Myocyte (in vitro differentiated cells): Measurements from ENCODE around the gene ZNF688. TPM values are rescaled to one million over a fixed set of nuclear protein-coding genes. Genes with fewer than 3 reads are reported as not detected.

Experiments
- DNase-seq: peaks from one replicate; pipeline ENCODE4 v3.0.0-alpha.2; 2012; ENCODE audit warnings: low read depth
- total RNA-seq: library from RNA; depleted of rRNA; stranded (reverse); fragments of >200 nt; gene quantifications from 2 replicates; pipeline ENCODE4 v1.2.3, GENCODE V29; 2014

ZNF688 gene
- total RNA-seq, 1 donor from 2014 or later: 7.4 TPM

DNA sequence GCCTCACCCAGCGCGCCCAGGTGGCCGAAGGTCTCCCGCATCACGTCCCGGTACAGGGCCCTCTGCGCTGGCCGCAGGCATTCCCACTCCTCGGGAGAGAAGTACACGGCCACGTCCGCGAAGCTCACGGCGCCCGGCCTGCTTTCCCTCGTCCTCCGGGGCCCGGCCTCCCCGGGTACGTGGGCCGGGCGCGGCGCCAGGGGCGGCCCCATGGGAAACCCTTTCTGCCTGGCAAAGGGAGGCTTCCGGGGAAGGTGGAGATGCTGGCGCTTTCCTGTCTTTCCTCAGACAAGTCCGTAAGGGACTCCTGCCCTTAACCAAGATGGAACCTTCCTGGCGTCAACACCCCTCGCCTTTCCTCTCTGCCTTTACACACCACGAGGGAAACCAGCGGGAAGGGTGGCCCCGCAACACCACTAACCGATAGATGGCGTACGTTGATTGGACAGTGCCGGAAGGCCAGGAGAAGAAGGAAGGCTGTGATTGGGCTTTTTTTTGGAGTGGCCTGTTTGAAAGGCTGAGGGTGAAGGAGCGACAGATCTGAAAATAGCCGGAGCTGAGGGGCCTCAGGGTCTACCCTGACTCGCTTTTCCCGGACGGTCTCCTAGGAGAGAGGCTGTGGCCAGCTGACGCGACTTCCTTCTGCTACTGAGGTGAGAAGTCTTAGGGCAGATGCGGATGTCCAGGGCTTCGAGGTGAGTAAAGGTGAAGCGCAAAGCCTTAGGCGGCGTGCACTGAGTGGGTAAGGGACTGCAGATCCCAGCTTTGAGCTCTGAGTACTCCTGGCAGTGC is 14.1 kb upstream of the ZNF688 start, which contains the start of gene ZNF785:
TSS of gene ZNF785 (minus strand) at position 298 of the 792 bp plus-strand sequence. CDS start at position 212, 86 bp downstream.
- DNase-seq: peak; percentile 99

- DNase-seq: no peak
Measured at GRCh38 chr16:30585022-30585399, 13.5 kb upstream of the ZNF688 start.

GRCh38 chr16:30582611-30583340 is 11.3 kb upstream of the ZNF688 start:
- DNase-seq: no peak

DNA sequence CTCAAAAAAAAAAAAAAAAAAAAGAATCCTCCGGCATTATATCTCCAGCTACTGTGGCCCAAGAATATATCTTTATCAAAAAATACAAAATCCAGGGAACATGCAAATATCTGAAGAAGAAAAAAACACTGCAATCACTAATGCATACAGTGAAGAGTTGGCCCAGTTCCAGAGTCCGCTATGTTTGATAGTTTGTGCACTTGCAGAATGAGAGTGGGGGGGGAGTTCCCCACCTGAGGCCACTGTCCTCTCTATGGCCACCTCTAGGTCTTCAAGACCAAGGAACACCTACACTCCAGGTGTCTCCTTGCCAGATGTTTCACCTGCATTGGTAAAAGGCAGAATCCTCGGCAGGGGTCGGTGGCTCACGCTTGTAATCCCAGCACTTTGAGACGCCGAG is 9.9 kb upstream of the ZNF688 start:
- DNase-seq: no peak

- DNase-seq: no peak
Measured at GRCh38 chr16:30574678-30575077, 3.2 kb upstream of the ZNF688 start.

GRCh38 chr16:30570636-30571444 is 674 bp downstream of the ZNF688 start:
- DNase-seq: peak; percentile 42

DNA sequence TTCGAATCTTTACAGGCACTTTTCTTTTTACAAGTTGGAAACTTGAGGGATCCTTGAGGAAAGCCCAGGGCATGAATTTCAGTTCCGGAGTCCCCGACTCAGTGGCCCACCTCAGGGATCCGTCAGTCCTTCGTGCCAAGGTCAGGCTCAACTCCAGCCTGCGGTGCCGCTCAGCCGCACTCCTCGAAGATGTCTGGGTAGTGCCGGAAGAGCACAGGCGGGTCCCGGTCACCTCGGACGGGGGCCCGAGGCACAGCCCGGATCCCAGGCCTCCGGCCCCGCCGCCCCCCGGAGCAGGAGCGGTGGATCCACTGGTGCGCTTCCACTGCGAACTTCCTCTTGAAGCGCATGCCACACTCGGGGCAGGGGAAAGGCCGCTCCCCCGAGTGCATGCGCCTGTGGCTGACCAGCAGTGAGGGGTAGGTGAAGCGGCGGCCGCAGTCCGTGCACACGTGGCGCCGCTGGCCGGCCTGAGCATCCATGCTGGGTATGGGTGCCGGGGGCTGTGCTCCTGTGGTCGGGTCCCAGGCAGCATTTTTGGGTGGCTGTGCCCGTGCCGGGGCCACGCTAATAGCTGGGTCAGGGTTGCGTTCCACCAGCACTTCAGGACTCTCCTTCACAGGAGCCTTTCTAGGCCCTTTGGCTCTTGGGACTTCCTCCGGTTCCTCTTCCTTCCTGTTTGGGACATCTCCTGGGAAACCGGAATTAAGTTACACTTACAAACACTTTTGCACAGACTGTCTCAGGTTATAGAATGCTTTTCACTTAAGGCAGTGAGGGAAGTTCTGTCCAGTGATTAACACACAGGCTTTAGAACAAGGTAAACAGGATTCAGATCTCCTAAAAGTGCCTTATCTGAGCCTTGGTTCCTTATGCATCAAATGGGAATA is 1.5 kb downstream of the ZNF688 start:
- no peak for DNase-seq

GRCh38 chr16:30569281-30569680 is 2.2 kb downstream of the ZNF688 start:
- no peak for DNase-seq

GRCh38 chr16:30567991-30568638 is 3.4 kb downstream of the ZNF688 start:
- DNase-seq: peak; percentile 74

DNA sequence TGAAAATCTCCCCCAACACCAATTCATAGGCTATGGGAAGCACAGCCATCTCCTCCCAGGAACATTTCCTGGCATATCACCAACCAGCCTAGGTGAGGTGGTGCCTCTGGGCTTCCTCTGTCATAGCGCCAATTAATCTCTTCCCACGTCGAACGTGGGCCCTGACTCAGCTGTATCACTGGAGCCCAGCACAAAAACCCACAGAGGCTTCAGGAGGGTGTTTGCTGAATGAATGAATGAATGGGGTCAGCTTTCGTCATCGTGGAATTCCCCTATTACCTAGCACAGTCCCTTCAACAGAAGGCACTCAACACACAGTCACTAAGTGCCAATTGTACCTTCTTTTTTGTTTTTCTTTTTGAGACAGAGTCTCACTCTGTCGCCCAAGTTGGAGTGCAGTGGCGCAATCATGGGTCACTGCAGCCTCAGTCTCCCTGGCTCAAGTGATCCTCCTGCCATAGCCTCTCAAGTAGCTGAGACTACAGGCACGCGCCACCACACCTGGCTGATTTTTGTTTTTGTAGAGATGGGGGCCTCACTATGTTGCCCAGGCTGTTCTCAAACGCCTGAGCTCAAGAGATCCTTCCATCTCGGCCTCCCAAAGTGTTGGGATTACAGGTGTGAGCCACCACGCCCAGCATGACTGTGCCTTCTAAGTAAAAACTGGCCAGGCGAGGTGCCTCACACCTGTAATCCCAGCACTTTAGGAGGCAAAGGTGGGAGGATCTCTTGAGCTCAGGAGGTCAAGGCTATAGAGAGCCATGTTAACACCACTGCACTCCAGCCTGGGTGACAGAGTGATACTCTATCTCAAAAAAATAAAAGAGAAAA is 4.1 kb downstream of the ZNF688 start:
- no peak for DNase-seq

- DNase-seq: no peak
Measured at GRCh38 chr16:30566531-30566930, 5.0 kb downstream of the ZNF688 start.

- no peak for DNase-seq
Measured at GRCh38 chr16:30565984-30566383, 5.5 kb downstream of the ZNF688 start.

GRCh38 chr16:30565526-30565925 is 6.0 kb downstream of the ZNF688 start:
- DNase-seq: no peak

DNA sequence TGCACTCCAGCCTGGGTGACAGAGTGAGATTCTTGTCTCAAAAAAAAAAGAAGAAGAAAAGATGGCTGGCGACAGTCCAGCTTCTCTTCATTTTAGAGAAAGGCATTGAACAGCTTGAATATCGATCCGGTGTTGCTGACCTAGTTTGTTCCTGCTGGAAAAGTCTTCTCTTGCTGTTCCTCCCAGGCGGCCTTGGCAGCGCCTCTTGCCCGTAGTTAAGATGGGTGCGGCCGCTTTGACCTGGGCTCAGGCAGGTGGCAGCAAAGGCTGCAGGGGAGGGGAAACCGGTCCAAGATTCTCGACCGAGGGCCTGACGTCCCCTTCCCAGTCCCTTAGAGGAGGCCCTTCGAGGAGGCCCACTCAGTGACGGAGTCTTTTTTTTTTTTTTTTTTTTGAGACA is 9.5 kb downstream of the ZNF688 start:
- no peak for DNase-seq

DNA sequence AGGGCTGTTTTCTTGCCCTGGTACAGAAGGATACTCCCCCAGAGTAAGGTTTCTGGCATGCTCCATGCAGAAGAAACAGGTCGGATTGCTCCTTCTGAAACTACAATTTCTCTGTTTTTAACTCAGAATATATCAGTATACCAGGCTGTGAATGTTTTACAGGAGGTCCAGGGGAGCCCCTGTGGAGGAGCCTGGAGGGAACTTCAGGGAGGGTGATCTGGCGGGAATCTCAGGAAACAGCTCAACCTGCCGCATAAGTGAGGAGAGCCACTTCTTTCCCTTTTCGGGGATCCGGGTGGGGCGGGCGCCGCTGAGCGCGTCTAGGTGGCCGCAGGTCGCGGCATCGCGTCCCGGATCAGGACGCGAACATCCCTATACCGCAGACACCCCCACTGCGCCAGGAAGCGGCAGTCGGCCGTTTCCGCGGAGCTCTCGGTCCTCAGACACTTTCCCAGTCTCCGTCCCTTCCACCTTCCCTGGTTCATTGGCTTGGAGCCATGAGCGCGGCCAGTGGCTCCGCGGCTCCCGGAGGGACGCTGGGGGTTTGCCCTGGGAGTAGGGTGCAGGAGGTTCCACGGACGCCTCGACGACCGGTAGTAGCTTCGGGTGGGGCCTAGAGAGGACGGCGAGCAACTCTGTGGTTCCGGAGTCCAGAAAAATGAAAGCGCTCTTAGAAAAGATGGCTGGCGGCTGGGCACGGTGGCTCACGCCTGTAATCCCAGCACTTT is 10.3 kb downstream of the ZNF688 start:
- no peak for DNase-seq

DNA sequence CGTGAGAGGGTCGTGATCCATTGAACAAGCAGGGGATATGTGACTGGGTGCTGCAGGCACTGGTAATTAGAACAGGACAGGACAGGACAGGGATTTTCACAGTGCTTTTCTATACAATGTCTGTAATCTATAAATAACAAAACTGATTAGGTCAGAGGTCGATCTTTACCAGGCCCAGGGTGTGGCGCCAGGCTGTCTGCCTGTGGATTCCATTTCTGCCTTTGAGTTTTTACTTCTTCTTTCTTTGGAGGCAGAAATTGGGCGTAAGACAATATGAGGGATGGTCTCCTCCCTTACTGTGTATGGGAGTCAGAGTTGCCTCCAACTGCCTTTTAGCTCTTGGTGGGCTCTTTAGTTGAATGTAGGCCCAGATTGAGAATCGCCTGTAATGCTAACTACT is 11.8 kb downstream of the ZNF688 start:
- no peak for DNase-seq

GRCh38 chr16:30558789-30559377 is 12.6 kb downstream of the ZNF688 start:
- no peak for DNase-seq
